Effector CD8-positive, alpha-beta T cell (primary cell): ENCODE measurements around the gene GPATCH8.

Experiments
- DNase-seq: peaks from one replicate; lab custom pipeline; 2025; lab: John Stamatoyannopoulos, UW

The GPATCH8 gene

GRCh38 chr17:44451832-44452231 is 51.4 kb downstream of the GPATCH8 start:
- no peak for DNase-seq

GRCh38 chr17:44451016-44451627 is 52.1 kb downstream of the GPATCH8 start:
- DNase-seq, result no peak

- DNase-seq, result no peak
Measured at GRCh38 chr17:44448412-44448811, 54.8 kb downstream of the GPATCH8 start.

GRCh38 chr17:44444735-44445105 is 58.5 kb downstream of the GPATCH8 start:
- DNase-seq, result no peak

- DNase-seq, result no peak
Measured at GRCh38 chr17:44442806-44443205, 60.4 kb downstream of the GPATCH8 start.

- DNase-seq, result no peak
Measured at GRCh38 chr17:44439168-44439567, 64.0 kb downstream of the GPATCH8 start.

GRCh38 chr17:44438636-44439035 is 64.6 kb downstream of the GPATCH8 start:
- no peak for DNase-seq

GRCh38 chr17:44436336-44436735 is 66.9 kb downstream of the GPATCH8 start:
- no peak for DNase-seq

GRCh38 chr17:44432254-44433157 is 70.7 kb downstream of the GPATCH8 start:
- no peak for DNase-seq

- DNase-seq, result no peak
Measured at GRCh38 chr17:44424828-44425461, 78.3 kb downstream of the GPATCH8 start.

- DNase-seq, result no peak
Measured at GRCh38 chr17:44417553-44417952, 85.7 kb downstream of the GPATCH8 start.

GRCh38 chr17:44416558-44417289 is 86.5 kb downstream of the GPATCH8 start:
- DNase-seq, result no peak

- DNase-seq, result no peak
Measured at GRCh38 chr17:44414394-44415155, 88.6 kb downstream of the GPATCH8 start.

- DNase-seq, result no peak
Measured at GRCh38 chr17:44409309-44410028, 93.7 kb downstream of the GPATCH8 start.

- no peak for DNase-seq
Measured at GRCh38 chr17:44408786-44409185, 94.4 kb downstream of the GPATCH8 start.

GRCh38 chr17:44402564-44403172 is 100.5 kb downstream of the GPATCH8 start:
- no peak for DNase-seq

GRCh38 chr17:44400226-44400847 is 102.9 kb downstream of the GPATCH8 start:
- DNase-seq, result no peak

GRCh38 chr17:44398692-44399691 is 104.2 kb downstream of the GPATCH8 start:
- DNase-seq, result no peak
